CD4-positive, alpha-beta T cell treated with Interleukin-21 for 1 hour (primary cell): ENCODE data around the gene DDX31.
"Not testable (repeated sequence)": the region's sequence is repeated elsewhere in the genome, so short reads cannot be mapped to it uniquely, and the experiment has no call there.

Experiments
- DNase-seq: peaks from one replicate; pipeline ENCODE4 v3.0.0-alpha.2; 2020

DDX31 gene

GRCh38 chr9:132575005-132575609 is 94.7 kb downstream of the DDX31 start:
- DNase-seq = peak; percentile 50

- DNase-seq = no peak
Measured at GRCh38 chr9:132572921-132573320, 96.9 kb downstream of the DDX31 start.

GRCh38 chr9:132571806-132572600 is 97.8 kb downstream of the DDX31 start:
- DNase-seq = no peak

GRCh38 chr9:132568787-132569186 is 101.0 kb downstream of the DDX31 start:
- not testable (repeated sequence) for DNase-seq

- DNase-seq = no peak
Measured at GRCh38 chr9:132564526-132564925, 105.3 kb downstream of the DDX31 start.

- DNase-seq = no peak
Measured at GRCh38 chr9:132562306-132562573, 107.5 kb downstream of the DDX31 start.

- no peak for DNase-seq
Measured at GRCh38 chr9:132560616-132561202, 109.1 kb downstream of the DDX31 start.

- no peak for DNase-seq
Measured at GRCh38 chr9:132559711-132560110, 110.1 kb downstream of the DDX31 start.

GRCh38 chr9:132557159-132557558 is 112.6 kb downstream of the DDX31 start:
- no peak for DNase-seq

- no peak for DNase-seq
Measured at GRCh38 chr9:132556714-132557113, 113.1 kb downstream of the DDX31 start.

- DNase-seq = no peak
Measured at GRCh38 chr9:132556235-132556634, 113.5 kb downstream of the DDX31 start.

GRCh38 chr9:132555528-132555927 is 114.3 kb downstream of the DDX31 start:
- DNase-seq = no peak

- no peak for DNase-seq
Measured at GRCh38 chr9:132554755-132555154, 115.0 kb downstream of the DDX31 start.

GRCh38 chr9:132552041-132552440 is 117.7 kb downstream of the DDX31 start:
- DNase-seq = no peak

- no peak for DNase-seq
Measured at GRCh38 chr9:132551556-132551955, 118.2 kb downstream of the DDX31 start.

- no peak for DNase-seq
Measured at GRCh38 chr9:132548751-132549640, 120.8 kb downstream of the DDX31 start.

GRCh38 chr9:132547976-132548730 is 121.6 kb downstream of the DDX31 start:
- no peak for DNase-seq

GRCh38 chr9:132547436-132547835 is 122.3 kb downstream of the DDX31 start:
- no peak for DNase-seq

- DNase-seq = no peak
Measured at GRCh38 chr9:132547052-132547431, 122.7 kb downstream of the DDX31 start.

GRCh38 chr9:132546148-132547051 is 123.4 kb downstream of the DDX31 start:
- DNase-seq = no peak

GRCh38 chr9:132545578-132545977 is 124.2 kb downstream of the DDX31 start:
- DNase-seq = no peak

GRCh38 chr9:132543960-132544359 is 125.8 kb downstream of the DDX31 start:
- no peak for DNase-seq
